ENCODE data around the gene AKAP13.

AKAP13 gene

DNA sequence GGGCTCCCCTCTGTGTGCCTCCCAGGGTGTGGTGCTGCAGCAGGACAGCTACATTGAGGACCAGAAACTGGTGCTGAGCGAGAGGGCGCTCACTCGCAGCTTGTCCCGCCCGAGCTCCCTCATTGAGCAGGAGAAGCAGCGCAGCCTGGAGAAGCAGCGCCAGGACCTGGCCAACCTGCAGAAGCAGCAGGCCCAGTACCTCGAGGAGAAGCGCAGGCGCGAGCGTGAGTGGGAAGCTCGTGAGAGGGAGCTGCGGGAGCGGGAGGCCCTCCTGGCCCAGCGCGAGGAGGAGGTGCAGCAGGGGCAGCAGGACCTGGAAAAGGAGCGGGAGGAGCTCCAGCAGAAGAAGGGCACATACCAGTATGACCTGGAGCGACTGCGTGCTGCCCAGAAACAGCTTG lies 360.6 kb downstream of the AKAP13 start:
- DNase-seq (ENCODE audit: low spot score) = no peak

DNA sequence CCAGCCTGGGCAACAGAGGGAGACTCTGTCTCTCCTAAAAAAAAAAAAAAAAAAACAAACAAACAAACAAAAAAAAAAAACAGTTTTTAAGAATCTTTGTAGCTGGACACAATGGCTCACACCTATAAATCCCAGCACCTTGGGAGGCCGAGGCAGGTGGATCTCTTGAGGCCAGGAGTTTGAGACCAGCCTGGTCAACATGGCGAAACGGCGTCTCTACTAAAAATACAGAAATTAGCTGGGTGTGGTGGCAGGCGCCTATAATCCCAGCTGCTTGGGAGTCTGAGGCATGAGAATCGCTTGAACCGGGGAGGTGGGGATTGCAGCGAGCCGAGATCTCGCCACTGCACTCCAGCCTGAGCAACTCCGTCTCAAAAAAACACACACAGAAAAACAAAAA lies 361.3 kb downstream of the AKAP13 start:
- no peak for DNase-seq (ENCODE audit: low spot score)

DNA sequence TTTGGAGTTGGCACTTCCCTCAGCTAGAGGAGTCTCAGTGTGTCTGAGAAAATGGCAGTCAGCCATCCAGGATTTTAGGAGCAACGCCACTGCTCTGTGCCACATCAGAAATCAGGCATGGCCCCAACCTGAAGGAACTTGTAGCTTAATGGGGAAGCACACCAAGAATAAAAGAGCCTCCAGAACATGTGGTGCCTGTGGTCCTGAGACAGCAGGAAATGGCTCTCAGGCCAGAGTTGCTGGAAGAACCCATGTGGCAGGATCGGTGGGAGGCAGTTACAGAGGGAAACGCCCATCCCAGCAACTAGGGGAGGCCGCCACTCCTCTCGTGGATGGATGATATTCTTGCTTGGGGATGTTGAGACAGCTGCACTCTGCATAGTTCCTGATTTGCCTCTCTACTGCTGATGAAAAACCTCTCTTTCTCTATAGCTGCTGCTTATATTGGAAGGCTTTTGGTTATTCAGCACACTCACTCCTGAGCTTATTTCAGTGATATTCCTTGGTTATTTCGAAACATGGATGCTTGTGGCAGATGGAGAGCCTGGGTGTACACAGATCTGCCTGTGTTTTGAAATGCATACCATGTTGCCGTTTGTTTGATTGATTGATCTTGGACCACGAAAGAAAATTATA lies 361.9 kb downstream of the AKAP13 start:
- DNase-seq (ENCODE audit: low spot score) = no peak

DNA sequence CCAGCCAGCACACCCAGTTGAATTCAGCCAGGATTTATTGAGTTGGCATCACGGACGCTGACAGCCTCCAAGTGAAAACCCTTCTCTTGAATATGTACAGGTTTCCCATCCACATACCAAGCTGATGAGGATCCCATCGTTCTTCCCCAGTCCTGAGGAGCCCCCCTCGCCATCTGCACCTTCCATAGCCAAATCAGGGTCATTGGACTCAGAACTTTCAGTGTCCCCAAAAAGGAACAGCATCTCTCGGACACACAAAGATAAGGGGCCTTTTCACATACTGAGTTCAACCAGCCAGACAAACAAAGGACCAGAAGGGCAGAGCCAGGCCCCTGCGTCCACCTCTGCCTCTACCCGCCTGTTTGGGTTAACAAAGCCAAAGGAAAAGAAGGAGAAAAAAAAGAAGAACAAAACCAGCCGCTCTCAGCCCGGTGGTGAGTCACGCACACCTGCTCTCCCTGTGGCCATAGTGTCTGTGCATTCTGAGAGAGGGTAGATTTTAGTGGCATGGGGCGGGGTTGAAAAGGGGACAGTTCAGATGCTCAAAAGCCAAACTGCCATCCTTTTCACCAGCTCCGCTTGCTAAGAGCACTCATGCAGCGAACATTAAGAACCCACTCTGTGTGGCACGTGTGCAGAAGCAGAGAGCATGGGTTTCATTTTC lies 363.1 kb downstream of the AKAP13 start:
- DNase-seq (ENCODE audit: low spot score) = no peak

DNA sequence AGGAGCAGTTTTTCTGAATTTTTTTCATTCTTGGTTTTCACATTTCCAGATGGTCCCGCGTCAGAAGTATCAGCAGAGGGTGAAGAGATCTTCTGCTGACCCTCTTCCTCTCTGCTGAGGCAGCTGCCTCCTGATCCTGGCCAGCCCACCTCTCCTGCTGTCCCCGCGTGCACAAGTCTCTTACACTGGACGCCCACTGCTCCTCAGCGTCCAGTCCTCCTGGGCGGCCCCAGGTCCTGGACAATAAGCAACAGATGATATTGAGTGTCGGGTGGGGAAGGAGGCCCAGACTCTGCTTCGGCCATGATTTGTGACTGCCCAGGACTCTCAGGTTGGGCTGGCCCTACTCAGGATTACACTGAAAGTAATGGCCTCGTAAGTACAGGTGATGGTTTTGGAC lies 364.2 kb downstream of the AKAP13 start:
- DNase-seq (ENCODE audit: low spot score) = no peak

DNA sequence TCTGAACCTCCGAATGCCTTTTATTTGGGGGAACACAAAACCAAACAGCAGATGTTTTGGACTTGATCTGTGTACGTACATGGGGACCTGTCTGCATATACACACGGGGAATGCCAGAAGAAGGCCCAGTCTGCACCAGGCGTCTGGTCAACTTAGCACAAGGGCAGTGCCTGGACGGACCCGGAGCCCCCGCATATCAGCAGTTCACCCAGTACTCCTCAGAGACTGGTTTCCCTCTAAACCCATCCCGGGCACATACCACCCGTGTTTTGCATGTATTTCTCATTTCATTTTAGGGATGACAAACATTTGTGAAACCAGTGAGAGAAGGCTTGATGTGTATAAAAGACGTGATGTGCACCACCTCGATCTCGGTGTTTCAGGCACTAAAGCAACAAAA lies 364.6 kb downstream of the AKAP13 start:
- DNase-seq (ENCODE audit: low spot score) = no peak

DNA sequence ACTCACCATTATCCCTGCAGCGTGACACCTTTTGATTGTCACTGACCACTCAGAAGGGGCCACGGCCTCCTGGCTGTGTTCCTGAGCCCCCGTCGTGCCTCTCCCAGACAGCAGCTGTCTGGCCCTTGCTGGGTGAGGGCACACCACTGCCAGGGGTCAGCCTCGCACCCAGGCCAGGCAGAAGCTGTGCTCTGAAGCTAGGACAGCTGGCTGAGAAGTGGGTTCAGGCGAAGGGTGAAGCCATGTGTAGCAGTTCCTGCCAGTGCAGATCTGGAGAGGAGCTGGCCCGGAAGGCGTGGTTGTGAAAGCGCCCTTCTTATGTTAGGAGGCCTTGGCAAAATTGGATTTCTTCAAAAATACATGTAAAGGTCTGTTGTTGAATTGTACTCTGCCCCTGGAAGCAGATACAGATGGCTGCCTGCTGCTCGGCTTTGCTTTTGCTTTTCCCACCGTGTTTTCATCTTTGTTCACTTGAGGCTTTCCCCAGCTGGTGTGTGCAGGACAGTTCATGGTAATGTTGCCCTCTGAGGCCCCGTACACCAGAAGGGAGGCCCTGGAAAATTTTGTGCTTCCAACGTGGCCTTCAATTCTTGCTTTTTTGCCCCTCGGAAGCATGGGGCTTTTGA lies 365.2 kb downstream of the AKAP13 start:
- DNase-seq (ENCODE audit: low spot score) = no peak

DNA sequence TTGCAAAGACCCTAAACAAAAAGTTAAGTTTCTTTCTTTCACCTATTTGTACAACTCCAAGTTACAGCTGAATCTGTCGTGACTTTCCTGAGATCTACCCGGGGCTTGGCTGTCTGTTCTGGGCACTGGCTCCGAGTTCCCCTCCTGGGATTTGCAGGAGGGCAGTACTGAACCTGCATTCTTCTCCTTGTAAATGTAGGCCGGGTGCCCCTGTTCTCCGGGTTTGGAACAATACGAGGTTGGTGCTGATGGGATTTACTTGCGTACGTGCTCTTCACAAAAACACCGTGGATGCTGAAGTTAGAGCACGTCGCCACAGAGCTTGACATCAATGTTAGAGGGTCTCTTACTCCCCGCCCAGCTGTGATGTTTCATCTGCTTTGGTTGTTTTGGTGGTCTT lies 366.2 kb downstream of the AKAP13 start:
- no peak for DNase-seq (ENCODE audit: low spot score)

DNA sequence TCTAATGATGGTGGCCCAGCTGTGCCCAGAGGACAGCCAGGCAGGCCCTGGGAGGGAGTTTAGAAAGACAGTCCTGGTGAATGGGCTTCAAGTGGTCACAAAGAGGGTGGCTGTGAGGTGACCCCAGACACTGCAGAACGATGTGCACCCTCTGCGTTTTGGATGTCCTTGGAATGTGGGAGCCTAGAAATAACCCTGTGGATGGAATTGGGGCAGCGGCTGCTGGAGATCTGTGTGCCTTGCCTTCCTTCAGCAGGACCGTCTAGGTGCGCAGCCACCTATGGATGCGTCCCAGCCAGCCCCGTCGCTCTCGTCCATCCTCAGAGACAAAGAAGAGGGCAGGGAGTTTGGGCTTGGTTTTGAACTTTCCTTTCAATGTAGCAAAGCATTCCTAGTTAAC lies 367.8 kb downstream of the AKAP13 start:
- no peak for DNase-seq (ENCODE audit: low spot score)

DNA sequence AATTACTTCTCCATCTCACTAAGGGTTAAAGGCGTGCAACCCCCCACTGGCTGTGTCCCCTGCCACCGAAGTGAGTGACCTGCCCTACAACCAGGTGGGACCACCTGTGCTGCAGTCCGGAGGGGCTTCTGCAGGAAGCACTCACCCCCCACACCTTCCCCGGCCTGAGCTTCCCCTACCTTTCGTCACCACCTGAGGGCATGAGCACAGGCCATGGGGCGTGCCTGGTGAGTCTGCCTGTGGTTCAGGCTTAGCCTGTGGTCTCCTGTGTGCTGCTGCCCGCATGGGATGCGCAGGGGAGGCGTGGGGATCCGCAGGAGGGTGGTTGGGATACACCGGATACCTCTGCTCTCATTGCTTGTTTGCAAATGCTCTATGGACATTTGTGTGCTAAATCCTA lies 368.3 kb downstream of the AKAP13 start:
- no peak for DNase-seq (ENCODE audit: low spot score)

DNA sequence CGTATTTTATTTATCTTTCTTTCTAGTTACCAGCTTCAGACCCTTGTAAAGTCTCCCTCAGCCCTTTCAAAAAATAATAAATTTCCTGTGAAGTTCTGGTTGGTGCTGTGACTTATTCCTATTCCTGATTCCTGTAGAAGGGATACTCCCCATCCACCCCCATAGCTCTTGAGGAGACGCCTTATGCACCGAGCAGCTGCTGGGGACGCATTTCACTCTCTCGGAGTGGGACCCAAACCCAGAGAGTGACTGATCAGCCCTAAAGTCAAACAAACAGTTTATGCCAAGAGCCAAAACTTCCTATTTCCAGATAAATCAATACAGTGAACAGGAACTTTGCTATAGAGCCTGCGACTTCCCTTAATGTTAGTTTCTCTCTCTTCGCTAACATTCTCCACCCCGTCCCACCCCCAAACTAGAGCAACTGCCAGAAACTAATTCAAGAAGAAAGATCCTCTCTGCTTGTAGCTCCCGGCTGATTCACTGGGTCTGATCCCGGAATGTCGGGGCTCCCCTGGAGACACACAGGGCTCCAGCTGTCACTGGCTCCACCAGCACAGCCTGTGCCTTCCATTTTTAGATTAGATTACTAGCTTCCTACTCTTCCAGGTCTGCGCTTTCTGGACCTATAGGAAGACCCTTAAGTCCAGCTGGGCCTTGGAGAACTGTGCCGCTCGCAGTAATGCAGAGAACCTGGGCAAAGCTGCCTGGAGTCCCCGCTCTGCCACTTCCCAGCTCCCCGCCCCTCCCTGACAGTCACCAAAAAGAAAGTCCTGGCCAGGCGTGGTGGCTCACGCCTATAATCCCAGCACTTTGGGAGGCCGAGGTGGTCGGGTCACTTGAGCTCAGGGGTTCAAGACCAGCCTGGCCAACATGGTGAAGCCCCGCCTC lies 369.1 kb downstream of the AKAP13 start:
- DNase-seq (ENCODE audit: low spot score) = no peak

DNA sequence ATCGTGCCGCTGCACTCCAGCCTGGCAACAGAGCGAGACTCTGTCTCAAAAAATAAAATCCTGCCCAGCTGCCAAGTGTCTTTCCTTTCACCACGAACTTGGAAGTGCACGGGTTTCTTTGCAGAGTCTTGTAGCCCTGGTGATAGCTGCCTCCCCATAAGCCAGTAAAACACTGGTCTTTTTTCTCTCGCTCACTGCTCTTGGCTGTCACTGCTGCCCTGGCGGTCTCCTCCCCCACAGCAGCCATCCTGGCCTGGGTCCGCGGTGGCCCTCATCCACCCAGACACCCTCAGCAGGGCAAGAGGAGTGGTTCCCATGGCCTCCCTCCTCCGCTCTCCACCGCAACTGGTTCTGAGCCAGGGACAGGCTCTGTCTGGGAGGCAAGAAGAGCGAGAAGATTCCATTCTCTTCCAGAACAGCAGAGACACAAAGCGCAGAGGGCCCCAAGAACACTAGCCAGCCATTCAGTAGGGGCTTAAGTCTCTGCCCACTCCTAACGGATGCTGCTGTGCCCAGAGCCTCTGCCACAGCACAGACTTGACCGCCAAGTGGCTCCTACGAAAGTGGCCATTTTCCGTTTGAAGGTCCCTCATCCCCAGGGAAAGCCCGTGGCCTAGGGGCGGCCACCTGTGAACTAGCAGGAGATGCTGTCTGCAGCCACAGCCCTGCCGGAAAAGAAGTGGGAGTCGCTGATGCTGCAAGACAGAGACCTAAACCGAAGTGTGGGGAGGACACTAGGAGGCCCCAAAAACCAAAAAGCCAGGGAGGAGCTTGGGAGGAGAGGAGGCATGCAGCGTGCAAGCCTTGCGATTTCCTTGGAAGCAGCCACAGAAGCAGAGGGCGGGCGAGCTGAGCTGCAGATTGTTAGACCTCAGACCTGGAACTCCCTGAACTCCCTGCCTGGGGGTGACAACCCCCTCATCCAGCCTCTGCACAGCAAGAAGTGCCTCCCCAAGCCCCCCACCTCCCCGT lies 370.2 kb downstream of the AKAP13 start:
- DNase-seq (ENCODE audit: low spot score) = no peak

DNA sequence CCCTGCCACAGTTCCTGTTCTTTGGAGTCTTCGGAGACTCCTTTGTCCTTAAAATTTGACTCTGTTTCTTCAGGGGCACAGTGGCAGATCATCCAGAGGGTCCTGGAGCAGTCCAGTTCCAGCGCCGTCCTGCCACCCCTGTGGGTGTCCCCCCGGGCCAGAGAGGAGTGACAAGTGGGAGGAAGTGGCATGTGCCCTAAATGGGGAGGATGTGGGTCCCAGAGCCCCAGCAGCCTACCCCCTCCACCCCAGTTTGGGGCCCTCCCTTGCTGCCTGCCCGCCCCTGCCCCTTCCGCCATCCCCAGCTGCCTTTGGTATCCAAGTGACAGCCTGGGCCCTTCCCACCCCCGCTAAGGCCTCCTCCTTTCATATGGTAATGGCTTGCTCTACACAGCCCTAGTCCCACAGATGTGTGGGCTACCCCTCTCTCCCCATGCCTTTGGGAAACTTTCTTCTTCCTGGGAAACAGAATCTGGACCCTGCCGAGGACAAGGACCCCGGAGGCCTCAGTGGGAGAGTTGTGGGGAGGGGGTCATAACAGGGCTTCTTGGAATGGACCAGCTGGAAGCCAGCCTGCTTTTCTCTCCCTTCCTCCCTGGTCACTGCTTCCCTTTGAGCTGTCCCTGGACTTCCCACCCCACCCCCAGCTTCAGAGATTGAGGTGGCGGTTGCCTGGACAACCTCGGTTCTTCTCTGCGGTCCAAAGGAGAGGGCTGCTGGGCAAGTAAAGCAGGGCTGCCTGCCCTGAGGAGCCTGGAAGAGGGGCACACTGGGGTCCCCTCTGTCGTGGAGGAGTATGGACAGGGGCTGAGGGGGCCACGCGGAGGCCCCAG lies 371.1 kb downstream of the AKAP13 start:
- no peak for DNase-seq (ENCODE audit: low spot score)

DNA sequence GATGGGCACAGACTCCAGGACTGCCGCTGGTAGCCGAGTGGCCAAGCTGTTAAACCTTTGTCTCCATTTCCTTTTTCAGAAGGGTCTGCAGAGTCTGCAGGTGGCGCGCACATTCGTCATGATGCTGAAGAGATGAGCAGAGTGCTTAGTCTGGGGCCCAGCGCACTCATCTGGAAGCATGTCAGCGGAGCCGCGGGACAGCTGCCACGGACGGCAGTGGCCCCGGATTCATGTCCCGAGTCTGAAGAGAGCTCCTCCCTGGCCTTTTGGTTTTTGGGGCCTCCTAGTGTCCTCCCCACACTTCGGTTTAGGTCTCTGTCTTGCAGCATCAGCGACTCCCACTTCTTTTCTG lies 371.7 kb downstream of the AKAP13 start:
- no peak for DNase-seq (ENCODE audit: low spot score)

DNA sequence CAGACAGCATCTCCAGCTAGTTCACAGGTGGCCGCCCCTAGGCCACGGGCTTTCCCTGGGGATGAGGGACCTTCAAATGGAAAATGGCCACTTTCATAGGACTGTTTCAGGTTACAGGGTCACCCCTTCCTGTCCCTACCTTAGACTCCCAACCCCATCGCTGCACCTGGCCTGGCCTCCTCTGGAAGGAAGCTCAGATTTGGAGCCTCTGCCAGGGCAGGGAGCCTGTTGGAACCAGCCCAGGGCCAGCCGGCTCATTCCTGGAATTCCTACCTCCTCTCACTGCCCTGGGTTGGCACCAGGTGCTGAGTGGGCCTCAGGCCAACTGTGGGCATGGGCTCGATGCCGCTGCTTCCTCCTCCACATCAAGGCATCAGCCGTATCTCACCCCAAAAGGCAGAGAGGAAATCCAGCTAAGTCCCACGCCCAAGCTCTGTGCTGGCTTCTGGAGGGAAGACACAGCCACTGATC lies 372.1 kb downstream of the AKAP13 start:
- DNase-seq (ENCODE audit: low spot score) = no peak

DNA sequence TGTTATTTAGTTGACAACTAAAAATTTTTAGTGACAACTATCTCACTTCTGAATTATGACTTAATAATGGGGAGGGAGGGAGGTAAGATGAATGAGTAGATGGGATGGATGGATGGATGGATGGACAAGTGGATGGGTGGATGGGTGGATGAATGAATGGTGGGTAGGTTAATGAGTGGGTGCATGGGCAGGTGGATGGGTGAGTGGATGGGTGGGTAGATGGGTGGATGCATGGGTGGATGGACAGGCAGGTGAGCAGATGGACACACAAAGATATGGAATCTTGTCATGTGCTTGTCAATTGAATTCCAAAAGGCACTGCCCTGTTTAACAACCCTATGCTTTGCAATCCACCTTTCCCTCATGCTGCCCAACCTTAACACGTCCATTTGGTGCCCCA lies 372.9 kb downstream of the AKAP13 start:
- DNase-seq (ENCODE audit: low spot score) = no peak

DNA sequence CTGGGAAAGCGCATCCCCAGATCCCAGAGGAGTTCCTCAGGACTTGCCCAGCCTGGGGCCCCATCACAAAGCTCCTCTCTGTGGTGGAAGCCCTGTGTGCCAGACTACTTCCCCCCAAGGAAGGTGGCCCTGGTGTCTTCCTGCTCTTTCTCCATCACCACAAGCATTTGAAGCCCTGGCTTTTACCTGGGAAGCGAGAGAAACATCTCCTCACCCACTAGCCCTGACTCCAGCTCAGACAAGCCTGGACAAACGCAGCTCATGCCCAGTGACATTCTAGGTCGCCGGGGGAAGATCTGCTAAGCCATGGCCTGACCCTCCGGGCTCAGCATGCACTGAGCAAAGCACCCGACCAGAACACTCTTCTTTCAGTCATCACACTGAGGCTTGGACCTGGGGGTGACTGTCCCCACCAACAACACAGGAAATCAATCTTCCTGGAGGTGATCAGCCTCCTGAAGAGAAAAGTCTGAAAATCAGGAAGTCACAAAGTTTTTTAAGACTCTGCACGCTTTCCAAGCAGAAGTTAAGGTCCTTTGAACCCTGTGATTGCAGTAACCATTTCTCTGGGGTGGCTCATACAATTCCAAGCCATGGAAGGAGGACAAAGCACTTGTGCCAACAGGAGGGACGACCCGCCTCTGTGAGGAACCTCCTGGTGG lies 373.5 kb downstream of the AKAP13 start:
- no peak for DNase-seq (ENCODE audit: low spot score)

DNA sequence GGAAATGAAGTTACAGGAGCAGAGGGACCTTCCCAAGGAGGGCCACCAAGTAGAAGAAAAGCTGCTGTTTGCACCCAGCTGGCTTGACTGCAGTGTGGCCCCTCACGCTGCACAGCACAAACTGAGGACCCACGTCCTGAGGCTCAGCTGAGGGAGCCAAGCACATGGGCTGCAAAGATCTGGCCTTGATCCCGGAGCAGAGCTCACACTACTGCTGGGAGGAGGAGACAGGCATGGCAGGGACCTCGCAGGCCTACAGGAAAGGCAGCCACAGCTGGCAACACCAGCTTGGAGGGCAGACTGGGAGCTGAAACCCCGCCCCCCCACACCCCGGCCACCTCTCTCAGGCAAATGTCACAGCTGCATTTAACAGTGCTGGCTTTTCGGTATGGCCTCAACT lies 374.6 kb downstream of the AKAP13 start:
- no peak for DNase-seq (ENCODE audit: low spot score)

DNA sequence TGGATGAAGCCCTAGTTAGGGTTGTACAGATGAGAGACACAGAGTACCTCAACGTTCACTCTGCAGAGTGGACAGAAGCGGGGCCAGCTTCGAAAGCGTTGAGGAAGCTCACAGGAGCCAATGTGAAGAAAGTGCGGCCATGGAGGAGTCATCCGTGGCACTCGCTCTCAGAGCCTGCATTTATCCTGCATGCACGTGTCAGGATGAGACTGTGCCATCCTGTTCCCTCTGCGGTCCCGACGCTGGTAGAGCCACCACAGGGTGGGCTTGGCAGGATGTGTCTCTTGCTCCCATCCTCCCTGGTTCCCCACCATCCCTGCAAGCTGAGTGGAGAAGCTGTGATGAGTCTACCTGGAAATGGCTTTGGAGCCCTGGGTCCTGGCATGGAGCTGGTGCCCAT lies 375.1 kb downstream of the AKAP13 start:
- DNase-seq (ENCODE audit: low spot score) = no peak

DNA sequence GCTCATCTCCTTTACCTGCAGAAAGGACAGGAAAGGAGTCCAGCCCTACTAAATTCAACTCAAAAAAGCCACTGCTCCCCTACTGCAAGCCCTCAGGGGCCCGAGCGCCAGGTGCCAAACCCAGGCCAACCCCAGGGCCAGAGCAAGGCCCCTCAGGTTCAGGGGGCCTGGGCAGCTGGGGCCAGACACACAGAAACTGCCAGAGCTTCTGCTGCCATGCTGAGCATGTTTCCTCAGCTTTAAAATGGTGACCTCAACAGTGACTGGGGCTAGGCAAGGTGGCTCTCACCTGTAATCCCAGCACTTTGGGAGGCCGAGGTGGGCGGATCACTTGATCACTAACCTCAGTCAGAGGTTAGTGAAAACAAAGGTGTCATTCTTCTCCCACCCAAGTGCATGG lies 375.5 kb downstream of the AKAP13 start:
- no peak for DNase-seq (ENCODE audit: low spot score)
